ENCODE measurements around the gene TBC1D22A.

TBC1D22A gene

GRCh38 chr22:47052236-47053012 is 290.0 kb downstream of the TBC1D22A start:
- no peak for DNase-seq

GRCh38 chr22:47053013-47053725 is 290.7 kb downstream of the TBC1D22A start:
- DNase-seq = no peak

- no peak for DNase-seq
Observed at GRCh38 chr22:47053726-47054141, 291.3 kb downstream of the TBC1D22A start.

GRCh38 chr22:47054231-47055072 is 292.0 kb downstream of the TBC1D22A start:
- no peak for DNase-seq

GRCh38 chr22:47055073-47055355 is 292.6 kb downstream of the TBC1D22A start:
- no peak for DNase-seq

- DNase-seq = no peak
Observed at GRCh38 chr22:47055461-47055860, 293.0 kb downstream of the TBC1D22A start.

- DNase-seq = no peak
Observed at GRCh38 chr22:47055921-47056320, 293.5 kb downstream of the TBC1D22A start.

- no peak for DNase-seq
Observed at GRCh38 chr22:47056361-47056760, 293.9 kb downstream of the TBC1D22A start.

- no peak for DNase-seq
Observed at GRCh38 chr22:47056776-47057470, 294.5 kb downstream of the TBC1D22A start.

- DNase-seq = no peak
Observed at GRCh38 chr22:47057916-47058585, 295.6 kb downstream of the TBC1D22A start.

GRCh38 chr22:47059076-47059475 is 296.6 kb downstream of the TBC1D22A start:
- no peak for DNase-seq

GRCh38 chr22:47059701-47060161 is 297.3 kb downstream of the TBC1D22A start:
- DNase-seq = no peak

GRCh38 chr22:47060718-47061117 is 298.3 kb downstream of the TBC1D22A start:
- no peak for DNase-seq

- no peak for DNase-seq
Observed at GRCh38 chr22:47061226-47061625, 298.8 kb downstream of the TBC1D22A start.

GRCh38 chr22:47062126-47062525 is 299.7 kb downstream of the TBC1D22A start:
- DNase-seq = no peak

GRCh38 chr22:47063071-47063509 is 300.6 kb downstream of the TBC1D22A start:
- DNase-seq = no peak

- no peak for DNase-seq
Observed at GRCh38 chr22:47063606-47064005, 301.2 kb downstream of the TBC1D22A start.

GRCh38 chr22:47064016-47064415 is 301.6 kb downstream of the TBC1D22A start:
- DNase-seq = no peak

GRCh38 chr22:47064416-47064815 is 302.0 kb downstream of the TBC1D22A start:
- no peak for DNase-seq

- DNase-seq = no peak
Observed at GRCh38 chr22:47065756-47066615, 303.5 kb downstream of the TBC1D22A start.

GRCh38 chr22:47066616-47066905 is 304.1 kb downstream of the TBC1D22A start:
- no peak for DNase-seq
